K562 (cell line): Measurements from ENCODE around the gene ADORA1. TPM values are rescaled to one million over a fixed set of nuclear protein-coding genes. Genes with fewer than 3 reads are reported as not detected.

Experiments used
- ATAC-seq: fragments of 200-7000 bp; cut with Tn5 transposase; 3 replicates; pipeline ENCODE4 v1.9.1; 2020; ENCODE audit warnings: moderate library complexity
- BruUV-seq: library from RNA; stranded (reverse); fragments of 400-500 nt; replicated peaks from 2 replicates; lab custom pipeline; 2021; lab: Mats Ljungman, UMichigan
- CTCF ChIA-PET: fragments of 300-600 bp; formaldehyde crosslinking; extraction: SDS; loops from one replicate; lab custom pipeline; 2021; ENCODE audit warnings: low intra/inter-chr PET ratio; lab: Yijun Ruan, JAX
- POLR2A ChIA-PET: fragments of 300-600, 350-650 bp; sonication (Branson Sonifier 250); formaldehyde crosslinking; extraction: SDS; loops from one replicate; lab custom pipeline; 2021; ENCODE audit warnings: antibody characterized with exemption, inconsistent platforms; lab: Yijun Ruan, JAX
- DNase-seq, 4 experiments: peaks; one replicate each; pipeline versions ENCODE4 v3.0.0 to v3.0.0-alpha.2; 2011 to 2018; ENCODE audit warnings: low spot score in 3 of 4, mixed read lengths in 3 of 4; ENCODE audit errors: extremely low read depth in 1 of 4
- FAIRE-seq: peaks from 2 replicates; lab custom pipeline; 2011; peaks lifted over from hg19 to GRCh38; lab: Jason Lieb, UNC
- H2AFZ ChIP-seq: 2 replicates; pipeline ENCODE4 v1.6.0; 2011; ENCODE audit warnings: low read depth, low read length, control low read depth, inconsistent platforms
- H3K27ac ChIP-seq: fragments of 200-600 bp; 3 replicates; pipeline ENCODE4 v1.8.0; 2011; ENCODE audit warnings: low read depth, mild to moderate bottlenecking, control low read depth, inconsistent platforms, low read length, moderate library complexity, mixed read lengths; ENCODE audit errors: extremely low read depth
- H3K27me3 ChIP-seq, 2 experiments: fragments of 300-600 bp in 1 of 2; 2 replicates in 1 of 2; 3 replicates in 1 of 2; pipeline versions ENCODE4 v1.6.0 to v1.8.0; 2011; ENCODE audit warnings: inconsistent platforms in 2 of 2, low read length in 2 of 2, mild to moderate bottlenecking in 1 of 2, mixed read lengths in 1 of 2, moderate library complexity in 1 of 2; ENCODE audit not compliant: control insufficient read depth in 2 of 2, insufficient read depth in 2 of 2
- H3K36me3 ChIP-seq: fragments of 300-600 bp; 3 replicates; pipeline ENCODE4 v1.8.0; 2011; ENCODE audit warnings: mild to moderate bottlenecking, low read length, inconsistent platforms; ENCODE audit not compliant: control insufficient read depth, insufficient read depth
- H3K4me1 ChIP-seq, 2 experiments: fragments of 200-600 bp in 1 of 2; replicated peaks in 1 of 2; 2 replicates in 1 of 2; 3 replicates in 1 of 2; pipeline versions ENCODE4 v1.5.1 to v1.8.0; 2011; ENCODE audit warnings: inconsistent platforms in 2 of 2, low read length in 2 of 2, mild to moderate bottlenecking in 1 of 2, mixed read lengths in 1 of 2, moderate library complexity in 1 of 2; ENCODE audit not compliant: control insufficient read depth in 2 of 2, insufficient read depth in 2 of 2
- H3K4me2 ChIP-seq: 2 replicates; pipeline ENCODE4 v1.6.1; 2011; ENCODE audit warnings: low read length, control low read depth, inconsistent platforms, mixed read lengths; ENCODE audit not compliant: insufficient read depth
- H3K4me3 ChIP-seq: fragments of 200-600 bp; sonication (generic), shearing (Covaris generic); 2 replicates; pipeline ENCODE4 v1.5.1; 2016; ENCODE audit warnings: control low read depth, inconsistent platforms
- H3K79me2 ChIP-seq: fragments of 200-600 bp; 3 replicates; pipeline ENCODE4 v1.8.0; 2011; ENCODE audit warnings: low read length, inconsistent platforms; ENCODE audit not compliant: control insufficient read depth, insufficient read depth
- H3K9ac ChIP-seq, 2 experiments: 2 replicates each; pipeline versions ENCODE4 v1.6.0 to v1.6.1; 2011; ENCODE audit warnings: low read depth in 2 of 2, low read length in 2 of 2, control low read depth in 1 of 2, inconsistent platforms in 1 of 2, mild to moderate bottlenecking in 1 of 2, mixed read lengths in 1 of 2; ENCODE audit not compliant: insufficient read depth in 1 of 2
- H3K9me1 ChIP-seq: one replicate; pipeline ENCODE4 v1.6.0; 2011; ENCODE audit warnings: inconsistent platforms, mild to moderate bottlenecking, low read length, moderate library complexity; ENCODE audit not compliant: control insufficient read depth, insufficient read depth
- H3K9me3 ChIP-seq: replicated peaks from 2 replicates; pipeline ENCODE4 v1.5.1; 2011; ENCODE audit warnings: low read depth, low read length, inconsistent platforms; ENCODE audit not compliant: control insufficient read depth, insufficient read depth
- H4K20me1 ChIP-seq: replicated peaks from 2 replicates; pipeline ENCODE4 v1.6.1; 2011; ENCODE audit warnings: low read length, inconsistent platforms, mixed read lengths; ENCODE audit not compliant: control insufficient read depth, insufficient read depth
- CBX8 ChIP-seq: fragments of 200-600 bp; sonication (generic); IDR thresholded peaks from 2 replicates; pipeline ENCODE4 v1.6.1; 2012; ENCODE audit warnings: borderline replicate concordance, mixed run types, low read depth, mild to moderate bottlenecking, moderate library complexity, mixed read lengths, low read length, control low read depth, inconsistent platforms; ENCODE audit not compliant: poor library complexity, severe bottlenecking; ENCODE audit errors: extremely low read depth
- FUS ChIP-seq: fragments of 200-400 bp; formaldehyde crosslinking; optimal IDR thresholded peaks from 2 replicates; pipeline ENCODE3; 2017; ENCODE audit warnings: low read depth, low read length
- GABPB2 ChIP-seq: fragments of 250-450 bp; sonication (Bioruptor Pico); conservative IDR thresholded peaks from 2 replicates; pipeline ENCODE4 v1.5.1; 2021; ENCODE audit warnings: mild to moderate bottlenecking
- HDAC6 ChIP-seq: IDR thresholded peaks from 2 replicates; pipeline ENCODE4 v1.6.1; 2012; ENCODE audit warnings: low read depth, mild to moderate bottlenecking, control low read depth, inconsistent platforms, low read length, moderate library complexity
- MIER1 ChIP-seq: fragments of 450-650 bp; IDR thresholded peaks from 2 replicates; pipeline ENCODE4 v1.6.1; 2016; ENCODE audit warnings: antibody characterized with exemption, mild to moderate bottlenecking, low read depth
- POLR3A ChIP-seq: IDR thresholded peaks from 2 replicates; pipeline ENCODE4 v1.6.1; 2011; ENCODE audit warnings: borderline replicate concordance, mild to moderate bottlenecking, moderate library complexity; ENCODE audit not compliant: insufficient read length, insufficient read depth; ENCODE audit errors: extremely low read depth
- PRPF4 ChIP-seq: fragments of 200-400 bp; formaldehyde crosslinking; IDR thresholded peaks from one replicate; pipeline ENCODE4 v1.6.1; 2017; ENCODE audit warnings: low read length, low read depth, mild to moderate bottlenecking; ENCODE audit not compliant: insufficient read depth, poor library complexity, severe bottlenecking
- PURB ChIP-seq: sonication (generic); formaldehyde crosslinking; IDR thresholded peaks from 2 replicates; pipeline ENCODE4 v1.9.0; 2021; ENCODE audit warnings: low read depth, mild to moderate bottlenecking, missing genetic modification reagents
- TAF15 ChIP-seq: fragments of 200-400 bp; formaldehyde crosslinking; IDR thresholded peaks from 2 replicates; pipeline ENCODE4 v1.6.1; 2017; ENCODE audit warnings: mild to moderate bottlenecking, low read depth, low read length, moderate library complexity
- THRA ChIP-seq: fragments of 450-650 bp; IDR thresholded peaks from 2 replicates; pipeline ENCODE4 v1.6.1; 2017; ENCODE audit warnings: mild to moderate bottlenecking, moderate library complexity
- XRCC4 ChIP-seq: IDR thresholded peaks from one replicate; pipeline ENCODE4 v1.6.1; 2011; ENCODE audit not compliant: insufficient read depth, insufficient read length; ENCODE audit errors: extremely low read depth
- ZNF239 ChIP-seq: fragments of 250-450 bp; sonication (Bioruptor Pico); IDR thresholded peaks from 2 replicates; pipeline ENCODE4 v1.4.0; 2020; ENCODE audit warnings: mild to moderate bottlenecking
- ZSCAN32 ChIP-seq: fragments of 450-650 bp; formaldehyde crosslinking; IDR thresholded peaks from 2 replicates; pipeline ENCODE4 v1.4.0; 2020; ENCODE audit warnings: mild to moderate bottlenecking, moderate library complexity
- WGBS: fragments of 100-300 bp; shearing (Covaris generic); methylation state at CpG from one replicate; pipeline ENCODE4 v1.1.6; 2016; ENCODE audit warnings: low coverage, mixed read lengths; ENCODE audit not compliant: insufficient coverage; ENCODE audit errors: missing lambda C conversion rate; 5-methylcytosine and 5-hydroxymethylcytosine counted together
- in situ Hi-C: fragments of 300-500 bp; cut with MboI; formaldehyde crosslinking; loops from 4 replicates; pipeline ENCODE4 v1.15.0; 2018; ENCODE audit warnings: inconsistent platforms, mixed read lengths
- intact Hi-C: fragments of 100-400 bp; cut with micrococcal nuclease; formaldehyde crosslinking; loops from 2 replicates; pipeline ENCODE4 v1.14.2; 2022
- polyA plus RNA-seq, 8 experiments: library from polyadenylated mRNA; depleted of rRNA in 4 of 8; stranded (reverse) in 5 of 8; unstranded in 3 of 8; fragments of >200 nt; fragmentation: Nextera tagmentation in 2 of 8; fragmentation: Illumina TruSeq in 1 of 8; extraction: Ambion mirVana in 2 of 8; extraction: Trizol in 1 of 8; gene quantifications; 2 replicates each; pipeline versions ENCODE4 v1.2.1 to v1.2.3, GENCODE V29; 2011 to 2014; ENCODE audit warnings: inconsistent platforms in 1 of 8, missing spikeins in 1 of 8
- total RNA-seq, 7 experiments: library from RNA; depleted of rRNA in 6 of 7; stranded (reverse); fragments of >200 nt in 6 of 7; fragmentation: Illumina TruSeq in 2 of 7; extraction: Trizol in 2 of 7; gene quantifications; 2 replicates each; pipeline versions ENCODE4 v1.2.1 to v1.2.3, GENCODE V29; 2011 to 2021; ENCODE audit warnings: low replicate concordance in 1 of 7
- TF ChIP-seq, protein P1 (sequence below): fragments of 450-650 bp; IDR thresholded peaks from one replicate; pipeline ENCODE4 v1.6.1; 2018; ENCODE audit warnings: mild to moderate bottlenecking, moderate library complexity; ENCODE audit not compliant: partially characterized antibody
- TF ChIP-seq, protein P2 (sequence below): sonication (generic); formaldehyde crosslinking; IDR thresholded peaks from 2 replicates; pipeline ENCODE4 v1.8.1; 2023; ENCODE audit warnings: mild to moderate bottlenecking, missing genetic modification reagents
- TF ChIP-seq, protein P3 (sequence below), 2 experiments: fragments of 250-450 bp in 1 of 2; fragments of 450-650 bp in 1 of 2; sonication (Bioruptor Pico) in 1 of 2; IDR thresholded peaks; 2 replicates each; pipeline versions ENCODE4 v1.6.1 to v1.8.0; 2016 to 2021; ENCODE audit warnings: mild to moderate bottlenecking in 2 of 2, moderate library complexity in 2 of 2, missing compliant biosample characterization in 1 of 2, missing genetic modification characterization in 1 of 2

Gene ADORA1
- total and polyA plus RNA-seq, 9 of the 15 experiments (the other 6 are each of a cell fraction or from before 2014, with no cell fraction given) = not detected

DNA sequence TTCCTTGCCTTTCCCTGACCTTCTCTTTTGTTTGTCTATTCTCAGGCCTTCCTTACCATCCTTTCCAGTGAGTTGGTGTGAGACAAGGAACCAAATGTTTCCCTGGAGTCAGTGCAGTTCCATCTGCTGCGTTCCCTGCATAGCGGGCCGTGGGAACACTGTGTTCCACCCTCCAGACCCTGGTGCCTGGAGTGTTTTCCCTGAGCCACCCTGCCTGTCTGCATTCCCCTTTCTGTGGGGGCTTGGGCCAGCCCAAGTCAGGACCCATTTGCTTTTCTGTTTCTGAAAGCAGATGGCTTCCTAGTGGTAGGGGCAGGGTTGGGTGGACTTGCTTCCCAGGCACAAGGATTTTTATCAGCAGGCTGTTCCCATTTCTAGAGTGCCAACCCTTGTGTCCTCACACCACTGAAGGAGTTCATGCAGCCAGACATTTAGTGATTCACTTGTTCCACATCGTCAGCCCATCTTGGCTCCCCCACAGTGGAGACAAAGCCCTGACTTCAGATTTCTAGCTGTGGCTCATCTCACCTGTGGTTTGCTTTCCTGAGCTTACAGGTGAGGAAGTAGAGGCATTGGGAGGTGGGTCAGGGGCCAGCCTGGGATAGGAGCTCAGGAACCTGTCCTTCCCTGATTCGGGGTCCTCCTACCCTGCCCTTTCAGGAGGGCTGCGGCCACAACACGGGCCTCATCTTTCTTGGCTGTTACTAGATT lies 27.6 kb upstream of the ADORA1 start:
- Histone ChIP-seq H3K9me3 (no peaks in the 10 kb centered on the region), H3K4me2 (no peak overlapping the region), H4K20me1 (no peaks in the 10 kb centered on the region), H3K4me3 (no peak overlapping the region), H3K27me3 (peaks cover 13 to 23% of the 10 kb centered on the region in 2 experiments; a peak in 4 of 5 replicates), H3K9ac (no peak overlapping the region), H3K36me3 (no peaks in the 10 kb centered on the region), H3K79me2 (no peaks in the 10 kb centered on the region), H2AFZ (no peak overlapping the region), H3K9me1 (no peaks in the 10 kb centered on the region), H3K4me1 (no peaks in the 10 kb centered on the region), H3K27ac (no peak overlapping the region)
- DNase-seq = no peak
- CTCF ChIA-PET = no interaction called here
- no TSS peak for BruUV-seq
- intact Hi-C loops = no loop called here
- ATAC-seq = no peak
- no peak for FAIRE-seq
- POLR2A ChIA-PET = interaction anchor here (1.0 kb wide), 1 partner anchor 20 kb away, joined by 3 read pairs; no protein-coding TSS in a partner anchor
- WGBS = 2% methylated on average over 7 of the region's 7 CpGs
- in situ Hi-C loops = no loop called here
- TF ChIP-seq, protein P1, sequence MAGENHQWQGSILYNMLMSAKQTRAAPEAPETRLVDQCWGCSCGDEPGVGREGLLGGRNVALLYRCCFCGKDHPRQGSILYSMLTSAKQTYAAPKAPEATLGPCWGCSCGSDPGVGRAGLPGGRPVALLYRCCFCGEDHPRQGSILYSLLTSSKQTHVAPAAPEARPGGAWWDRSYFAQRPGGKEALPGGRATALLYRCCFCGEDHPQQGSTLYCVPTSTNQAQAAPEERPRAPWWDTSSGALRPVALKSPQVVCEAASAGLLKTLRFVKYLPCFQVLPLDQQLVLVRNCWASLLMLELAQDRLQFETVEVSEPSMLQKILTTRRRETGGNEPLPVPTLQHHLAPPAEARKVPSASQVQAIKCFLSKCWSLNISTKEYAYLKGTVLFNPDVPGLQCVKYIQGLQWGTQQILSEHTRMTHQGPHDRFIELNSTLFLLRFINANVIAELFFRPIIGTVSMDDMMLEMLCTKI = no peak
- TF ChIP-seq POLR3A (no peak), FUS (no peak), XRCC4 (no peak), ZSCAN32 (CRISPR knock-in tag) (no peak), HDAC6 (no peak), CBX8 (no peak), PURB (no peak), GABPB2 (CRISPR knock-in tag) (no peak), THRA (no peak), ZNF239 (no peak), TAF15 (no peak), MIER1 (no peak), PRPF4 (no peak)
- TF ChIP-seq, protein P2, sequence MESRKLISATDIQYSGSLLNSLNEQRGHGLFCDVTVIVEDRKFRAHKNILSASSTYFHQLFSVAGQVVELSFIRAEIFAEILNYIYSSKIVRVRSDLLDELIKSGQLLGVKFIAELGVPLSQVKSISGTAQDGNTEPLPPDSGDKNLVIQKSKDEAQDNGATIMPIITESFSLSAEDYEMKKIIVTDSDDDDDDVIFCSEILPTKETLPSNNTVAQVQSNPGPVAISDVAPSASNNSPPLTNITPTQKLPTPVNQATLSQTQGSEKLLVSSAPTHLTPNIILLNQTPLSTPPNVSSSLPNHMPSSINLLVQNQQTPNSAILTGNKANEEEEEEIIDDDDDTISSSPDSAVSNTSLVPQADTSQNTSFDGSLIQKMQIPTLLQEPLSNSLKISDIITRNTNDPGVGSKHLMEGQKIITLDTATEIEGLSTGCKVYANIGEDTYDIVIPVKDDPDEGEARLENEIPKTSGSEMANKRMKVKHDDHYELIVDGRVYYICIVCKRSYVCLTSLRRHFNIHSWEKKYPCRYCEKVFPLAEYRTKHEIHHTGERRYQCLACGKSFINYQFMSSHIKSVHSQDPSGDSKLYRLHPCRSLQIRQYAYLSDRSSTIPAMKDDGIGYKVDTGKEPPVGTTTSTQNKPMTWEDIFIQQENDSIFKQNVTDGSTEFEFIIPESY (CRISPR knock-in tag) = no peak
- TF ChIP-seq, protein P3, sequence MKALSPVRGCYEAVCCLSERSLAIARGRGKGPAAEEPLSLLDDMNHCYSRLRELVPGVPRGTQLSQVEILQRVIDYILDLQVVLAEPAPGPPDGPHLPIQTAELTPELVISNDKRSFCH (CRISPR knock-in tag; IDR thresholded peaks at IDR 0.05) = no peak
- TF ChIP-seq, protein P3 (tag; IDR thresholded peaks at IDR 0.05) = no peak
